Activated T-cell treated with anti-CD3 and anti-CD28 coated beads, Interleukin-2, amount 50 U/mL, for 48 hours (primary cell): ENCODE data around the gene SEC24C.
"Not testable (repeated sequence)": the region's sequence is repeated elsewhere in the genome, so short reads cannot be mapped to it uniquely, and the experiment has no call there.

Source experiments
- DNase-seq, 2 experiments: peaks; one replicate each; pipeline ENCODE4 v3.0.0-alpha.2; 2020

The SEC24C gene

DNA sequence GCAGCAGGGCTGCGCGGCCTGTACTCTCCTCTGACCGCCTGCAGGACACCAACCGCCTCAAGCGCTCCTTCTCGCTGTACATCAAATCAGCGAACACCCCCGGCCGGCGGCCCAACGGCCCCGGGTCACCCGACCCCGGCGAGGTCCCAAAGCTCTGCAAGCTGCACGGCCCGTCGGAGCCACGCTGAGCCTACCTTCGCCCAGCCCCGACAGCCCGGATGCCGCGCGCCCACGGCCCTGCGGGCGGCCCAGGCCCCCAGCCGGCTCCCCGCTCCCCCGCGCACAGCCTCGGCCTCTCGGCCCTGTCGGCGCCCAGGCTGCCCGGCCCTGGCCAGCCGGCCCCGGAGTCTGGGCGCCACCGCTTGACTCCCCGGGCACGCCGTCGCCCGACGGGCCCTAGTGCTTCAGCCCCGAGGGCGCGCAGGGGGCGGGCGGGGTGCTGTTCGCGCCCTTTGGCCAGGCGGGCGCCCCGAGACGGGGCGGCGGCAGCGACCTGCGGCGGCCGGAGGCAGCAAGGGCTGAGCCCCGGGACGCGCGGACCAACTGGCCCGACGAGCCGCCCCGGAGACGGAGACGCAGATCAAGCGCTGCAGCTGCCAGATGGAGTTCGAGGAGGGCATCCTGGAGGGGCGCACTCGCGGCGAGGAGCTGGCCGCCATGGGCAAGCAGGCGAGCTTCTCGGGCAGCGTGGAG lies 11.1 kb upstream of the SEC24C start:
- DNase-seq = no peak

GRCh38 chr10:73734028-73734720 lies 10.0 kb upstream of the SEC24C start:
- no peak for DNase-seq

GRCh38 chr10:73734796-73735305 lies 9.3 kb upstream of the SEC24C start:
- no peak for DNase-seq

- DNase-seq = not testable (repeated sequence)
Observed at GRCh38 chr10:73740501-73741254, 3.5 kb upstream of the SEC24C start.

DNA sequence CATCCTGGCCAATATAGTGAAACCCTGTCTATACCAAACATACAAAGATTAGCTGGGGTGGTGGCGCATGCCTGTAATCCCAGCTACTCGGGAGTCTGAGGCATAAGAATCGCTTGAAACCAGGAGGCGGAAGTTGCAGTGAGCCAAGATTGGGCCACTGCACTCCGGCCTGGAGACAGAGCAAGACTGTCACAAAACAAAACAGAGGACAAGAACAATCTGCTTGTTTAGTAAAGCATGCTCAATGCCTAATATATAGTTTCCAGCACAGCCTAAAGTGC lies 1.8 kb upstream of the SEC24C start:
- no peak for DNase-seq

- no peak for DNase-seq
Observed at GRCh38 chr10:73743327-73743904, 756 bp upstream of the SEC24C start.

- DNase-seq = peak in 1 of 2 experiments; percentile 80
Observed at GRCh38 chr10:73744664-73744975, 448 bp downstream of the SEC24C start.

DNA sequence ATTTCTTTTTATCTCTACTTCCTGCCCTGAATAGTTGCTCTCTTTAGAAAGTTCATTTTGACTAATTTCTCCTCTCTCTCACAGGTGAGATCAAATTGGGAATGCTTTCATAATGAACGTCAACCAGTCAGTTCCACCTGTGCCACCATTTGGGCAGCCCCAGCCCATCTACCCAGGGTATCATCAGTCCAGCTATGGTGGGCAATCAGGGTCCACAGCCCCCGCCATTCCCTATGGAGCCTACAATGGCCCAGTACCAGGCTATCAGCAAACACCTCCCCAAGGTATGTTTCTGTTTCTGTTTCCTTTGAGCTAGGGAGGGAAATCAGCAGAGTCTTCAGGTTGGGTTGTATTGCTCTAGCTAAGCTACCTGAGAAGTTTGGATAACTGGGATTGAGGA lies 2.5 kb downstream of the SEC24C start:
- no peak for DNase-seq

DNA sequence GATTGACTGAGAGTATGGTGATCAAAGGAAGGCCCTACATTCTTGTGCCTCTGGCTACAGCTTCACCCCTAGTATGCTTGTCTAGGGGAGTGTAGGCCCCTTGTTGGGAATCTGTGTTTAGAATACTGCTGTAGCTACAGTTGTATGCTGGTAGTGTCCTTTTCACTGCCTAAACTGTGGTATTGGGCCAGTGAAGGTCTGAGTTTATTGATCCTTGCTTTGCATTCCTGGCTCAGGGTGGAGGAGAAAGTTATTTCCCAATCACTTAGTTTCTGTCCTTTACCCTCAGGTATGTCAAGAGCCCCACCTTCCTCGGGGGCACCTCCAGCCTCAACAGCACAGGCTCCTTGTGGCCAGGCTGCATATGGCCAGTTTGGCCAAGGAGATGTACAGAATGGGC lies 6.6 kb downstream of the SEC24C start:
- no peak for DNase-seq

DNA sequence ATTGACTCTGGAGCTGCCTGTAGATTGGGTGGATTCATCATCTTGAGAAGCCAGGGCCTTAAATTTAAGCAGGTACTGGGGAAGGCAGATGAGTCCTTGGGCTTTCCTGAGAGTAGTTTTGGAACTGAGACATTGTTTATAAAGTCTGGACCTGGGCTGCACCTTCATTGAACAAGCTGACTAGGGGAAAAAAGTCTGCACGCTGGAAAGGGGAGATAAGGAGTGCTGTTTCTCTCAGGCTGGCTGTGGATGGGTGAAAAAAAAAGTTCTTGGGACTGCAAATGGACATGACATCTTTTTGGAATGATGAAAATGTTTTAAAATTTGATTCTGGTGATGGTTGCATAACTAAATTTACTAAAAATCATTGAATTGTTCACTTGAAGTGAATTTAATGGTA lies 12.0 kb downstream of the SEC24C start:
- no peak for DNase-seq

- DNase-seq = no peak
Observed at GRCh38 chr10:73758704-73759511, 14.7 kb downstream of the SEC24C start.

DNA sequence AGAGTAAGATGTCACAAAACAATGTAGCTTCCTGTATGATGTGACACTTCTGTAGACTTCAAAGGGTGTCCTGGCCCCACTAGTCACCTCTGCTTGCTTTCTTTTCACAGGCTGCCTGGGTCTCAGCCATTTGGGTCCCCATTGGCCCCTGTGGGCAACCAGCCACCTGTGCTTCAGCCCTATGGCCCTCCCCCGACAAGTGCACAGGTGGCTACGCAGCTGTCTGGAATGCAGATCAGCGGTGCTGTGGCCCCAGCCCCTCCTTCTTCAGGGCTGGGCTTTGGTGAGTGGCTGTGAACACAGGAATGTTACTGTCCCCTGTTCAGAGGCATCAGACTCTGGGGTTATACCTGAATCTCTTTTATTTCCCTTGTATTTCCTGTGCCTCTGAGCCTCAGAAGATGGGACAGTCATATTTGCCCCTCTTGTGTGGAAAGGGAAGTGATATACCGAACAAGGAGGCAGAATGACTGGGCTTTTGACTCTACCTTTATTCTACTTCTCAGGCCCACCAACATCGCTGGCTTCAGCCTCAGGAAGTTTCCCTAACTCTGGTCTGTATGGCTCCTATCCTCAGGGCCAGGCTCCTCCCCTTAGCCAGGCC lies 15.4 kb downstream of the SEC24C start:
- DNase-seq = no peak

- no peak for DNase-seq
Observed at GRCh38 chr10:73761781-73762180, 17.6 kb downstream of the SEC24C start.

- no peak for DNase-seq
Observed at GRCh38 chr10:73762915-73763314, 18.7 kb downstream of the SEC24C start.

- DNase-seq = no peak
Observed at GRCh38 chr10:73763343-73763742, 19.2 kb downstream of the SEC24C start.

DNA sequence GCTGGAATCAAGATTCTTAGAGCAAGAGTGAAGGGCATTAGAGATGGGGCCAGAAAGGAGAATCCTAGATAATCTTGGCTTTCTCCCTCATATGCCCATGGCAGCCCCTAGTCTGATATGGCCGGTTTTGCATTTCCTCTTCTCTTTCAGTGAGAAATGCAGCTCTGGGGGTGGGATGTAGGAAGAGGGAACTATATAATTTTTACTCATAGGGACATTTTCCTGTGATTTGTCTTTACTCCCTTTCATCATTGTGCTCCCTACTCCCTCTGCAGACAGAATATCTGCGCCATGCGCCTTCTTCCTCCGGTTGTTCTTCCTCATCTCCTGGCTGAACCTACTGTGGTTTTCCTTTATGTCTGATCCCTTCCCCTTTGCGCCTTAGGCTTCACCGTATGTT lies 20.9 kb downstream of the SEC24C start:
- no peak for DNase-seq

DNA sequence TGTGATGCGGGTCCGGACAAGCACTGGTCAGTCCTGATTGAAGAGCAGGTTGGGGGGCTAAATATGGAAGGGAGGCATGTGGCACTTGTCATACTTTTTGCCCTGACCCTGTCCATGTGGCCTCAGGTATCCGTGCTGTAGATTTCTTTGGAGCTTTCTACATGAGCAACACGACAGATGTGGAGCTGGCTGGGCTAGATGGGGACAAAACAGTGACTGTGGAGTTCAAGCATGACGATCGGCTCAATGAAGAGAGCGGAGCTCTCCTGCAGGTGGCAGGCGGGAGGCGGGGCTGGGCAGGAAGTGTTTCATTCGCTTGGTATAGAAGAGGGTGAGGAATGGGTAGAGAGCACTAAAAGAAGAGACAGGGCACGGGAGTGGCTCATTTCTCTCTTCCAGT lies 24.7 kb downstream of the SEC24C start:
- peak; percentile 49 to 67 for DNase-seq

- no peak for DNase-seq
Observed at GRCh38 chr10:73769396-73769795, 25.2 kb downstream of the SEC24C start.

DNA sequence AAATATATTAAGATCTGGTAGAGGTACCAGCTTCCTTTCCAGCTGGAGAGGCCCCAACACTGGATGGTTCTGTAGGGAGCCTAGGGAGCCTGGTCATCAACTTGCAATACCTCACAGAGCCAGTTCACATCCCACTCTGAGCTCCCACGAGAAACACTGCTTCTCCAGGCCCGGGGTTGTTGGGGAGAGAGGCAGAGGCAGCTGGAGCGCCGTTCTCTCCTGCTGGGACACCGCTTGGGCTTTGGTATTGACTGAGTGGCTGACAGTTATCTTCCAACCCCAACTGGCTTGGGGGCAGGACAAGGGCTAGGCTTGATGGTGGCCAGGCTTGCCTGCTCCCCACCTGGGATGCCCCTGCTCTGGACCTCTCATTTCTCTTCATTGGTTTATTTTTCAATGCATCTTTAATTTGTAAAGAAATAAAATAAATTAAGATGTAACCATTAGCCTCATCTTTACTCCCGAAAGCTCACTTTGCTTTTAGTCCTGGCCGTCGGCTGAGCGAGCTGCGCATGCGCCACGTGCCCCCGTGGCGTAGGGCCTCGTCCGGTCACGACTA lies 27.6 kb downstream of the SEC24C start:
- no peak for DNase-seq

DNA sequence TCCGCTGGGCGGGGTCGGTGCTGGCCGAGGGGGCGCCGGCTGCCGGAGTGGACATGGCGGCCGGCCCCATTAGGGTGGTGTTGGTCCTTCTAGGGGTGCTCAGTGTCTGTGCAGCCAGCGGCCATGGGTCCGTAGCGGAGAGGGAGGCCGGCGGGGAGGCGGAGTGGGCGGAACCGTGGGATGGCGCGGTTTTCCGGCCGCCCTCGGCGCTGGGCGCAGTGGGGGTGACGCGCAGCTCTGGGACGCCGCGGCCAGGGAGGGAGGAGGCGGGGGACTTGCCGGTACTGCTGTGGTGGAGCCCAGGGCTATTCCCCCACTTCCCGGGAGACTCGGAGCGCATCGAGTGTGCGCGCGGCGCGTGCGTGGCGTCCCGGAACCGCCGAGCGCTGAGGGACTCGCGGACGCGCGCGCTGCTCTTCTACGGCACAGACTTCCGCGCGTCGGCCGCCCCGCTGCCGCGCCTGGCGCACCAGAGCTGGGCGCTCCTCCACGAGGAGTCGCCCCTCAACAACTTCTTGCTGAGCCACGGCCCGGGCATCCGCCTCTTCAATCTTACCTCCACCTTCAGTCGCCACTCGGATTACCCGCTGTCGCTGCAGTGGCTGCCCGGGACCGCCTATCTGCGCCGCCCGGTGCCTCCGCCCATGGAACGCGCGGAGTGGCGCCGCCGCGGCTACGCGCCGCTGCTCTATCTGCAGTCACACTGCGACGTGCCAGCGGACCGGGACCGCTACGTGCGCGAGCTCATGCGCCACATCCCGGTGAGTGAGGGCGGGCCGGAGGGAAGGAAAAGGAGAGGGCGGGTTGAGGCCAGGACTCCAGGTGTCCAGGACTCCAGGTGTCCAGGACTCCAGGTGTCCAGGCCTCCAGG lies 28.3 kb downstream of the SEC24C start:
- DNase-seq = peak; percentile 87 to 88
